Hepatocyte (in vitro differentiated cells): ENCODE results near the gene SLC8A1. TPM values are rescaled to one million over a fixed set of nuclear protein-coding genes. Genes with fewer than 3 reads are reported as not detected.

Experiments
- DNase-seq: peaks from one replicate; pipeline ENCODE4 v3.0.0-alpha.2; 2016; ENCODE audit warnings: low spot score
- H2AFZ ChIP-seq: fragments of 200-600 bp; sonication (generic); 2 replicates; pipeline ENCODE4 v1.6.0; 2016; ENCODE audit warnings: antibody characterized with exemption, mild to moderate bottlenecking
- H3K27ac ChIP-seq: fragments of 200-600 bp; sonication (generic); 2 replicates; pipeline ENCODE4 v1.5.1; 2016; ENCODE audit warnings: mild to moderate bottlenecking
- H3K27me3 ChIP-seq: fragments of 200-600 bp; sonication (generic); 2 replicates; pipeline ENCODE4 v1.6.1; 2016
- H3K36me3 ChIP-seq: fragments of 200-600 bp; sonication (generic); replicated peaks from 2 replicates; pipeline ENCODE4 v1.5.1; 2016; ENCODE audit warnings: low read depth; ENCODE audit not compliant: insufficient read depth
- H3K4me1 ChIP-seq: fragments of 200-600 bp; sonication (generic); 2 replicates; pipeline ENCODE4 v1.5.1; 2016; ENCODE audit warnings: mild to moderate bottlenecking, moderate library complexity; ENCODE audit not compliant: insufficient read depth
- H3K4me2 ChIP-seq: fragments of 200-600 bp; sonication (generic); 2 replicates; pipeline ENCODE4 v1.6.0; 2016
- H3K4me3 ChIP-seq: fragments of 200-600 bp; sonication (generic); 2 replicates; pipeline ENCODE4 v1.5.1; 2016; ENCODE audit warnings: mild to moderate bottlenecking
- H3K79me2 ChIP-seq: fragments of 200-600 bp; sonication (generic); 2 replicates; pipeline ENCODE4 v1.6.0; 2017; ENCODE audit warnings: mild to moderate bottlenecking
- H3K9me2 ChIP-seq: fragments of 200-600 bp; sonication (generic); replicated peaks from 2 replicates; pipeline ENCODE4 v1.6.0; 2017; ENCODE audit warnings: mild to moderate bottlenecking; ENCODE audit not compliant: insufficient read depth
- H3K9me3 ChIP-seq: fragments of 200-600 bp; sonication (generic); 2 replicates; pipeline ENCODE4 v1.5.1; 2016; ENCODE audit warnings: low read depth, mild to moderate bottlenecking
- H4K20me1 ChIP-seq: fragments of 200-600 bp; sonication (generic); 2 replicates; pipeline ENCODE4 v1.6.0; 2016; ENCODE audit warnings: mild to moderate bottlenecking; ENCODE audit not compliant: insufficient read depth, poor library complexity, severe bottlenecking
- EZH2 ChIP-seq: fragments of 200-600 bp; sonication (generic); IDR thresholded peaks from 2 replicates; pipeline ENCODE4 v1.6.1; 2016; ENCODE audit warnings: antibody characterized with exemption, mild to moderate bottlenecking, borderline replicate concordance
- EZH2phosphoT487 ChIP-seq: fragments of 200-600 bp; sonication (generic); IDR thresholded peaks from one replicate; pipeline ENCODE4 v1.6.1; 2018; ENCODE audit warnings: antibody characterized with exemption, mild to moderate bottlenecking, low read depth, moderate library complexity; ENCODE audit not compliant: unreplicated experiment, severe bottlenecking
- WGBS: methylation state at CpG from one replicate; pipeline ENCODE4 v1.1.6; 2016; ENCODE audit warnings: low lambda C conversion rate; ENCODE audit errors: missing lambda C conversion rate; 5-methylcytosine and 5-hydroxymethylcytosine counted together
- polyA plus RNA-seq: library from polyadenylated mRNA; unstranded; fragments of >200 nt; fragmentation: Nextera tagmentation; extraction: Ambion mirVana; gene quantifications from 2 replicates; pipeline ENCODE4 v1.2.1, GENCODE V29; 2016
- total RNA-seq: library from RNA; depleted of rRNA; stranded (reverse); fragments of >200 nt; gene quantifications from 2 replicates; pipeline ENCODE4 v1.2.3, GENCODE V29; 2014
- TF ChIP-seq, protein P1 (sequence below): fragments of 200-600 bp; sonication (generic); IDR thresholded peaks from 2 replicates; pipeline ENCODE4 v1.5.1; 2016; ENCODE audit warnings: antibody characterized with exemption, mild to moderate bottlenecking; ENCODE audit not compliant: poor library complexity

SLC8A1 gene
- total and polyA plus RNA-seq, 2 experiments from 2014 or later = 2.2 to 8.9 TPM

DNA sequence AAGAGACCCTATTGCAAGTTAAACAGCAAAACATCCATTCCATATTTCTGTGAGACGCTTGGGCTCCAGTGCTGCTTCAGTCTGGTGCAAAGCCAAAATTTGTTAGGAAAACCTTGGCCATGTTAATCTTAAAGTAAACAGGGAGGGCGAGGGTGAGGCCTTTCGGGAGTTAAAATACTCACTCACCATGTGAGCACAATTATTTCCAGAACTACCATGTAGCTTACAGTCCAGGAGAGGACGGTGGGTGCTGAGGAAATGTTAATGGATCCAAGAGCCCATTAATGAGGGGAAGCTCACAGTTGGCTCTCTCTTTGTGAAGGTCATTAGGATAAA is 286.4 kb downstream of the SLC8A1 start:
- no peak overlapping the region for H3K27ac ChIP-seq
- 57% methylated on average over 4 of the region's 4 CpGs for WGBS
- no peaks in the 10 kb centered on the region for H3K27me3 ChIP-seq
- TF ChIP-seq, protein P1, sequence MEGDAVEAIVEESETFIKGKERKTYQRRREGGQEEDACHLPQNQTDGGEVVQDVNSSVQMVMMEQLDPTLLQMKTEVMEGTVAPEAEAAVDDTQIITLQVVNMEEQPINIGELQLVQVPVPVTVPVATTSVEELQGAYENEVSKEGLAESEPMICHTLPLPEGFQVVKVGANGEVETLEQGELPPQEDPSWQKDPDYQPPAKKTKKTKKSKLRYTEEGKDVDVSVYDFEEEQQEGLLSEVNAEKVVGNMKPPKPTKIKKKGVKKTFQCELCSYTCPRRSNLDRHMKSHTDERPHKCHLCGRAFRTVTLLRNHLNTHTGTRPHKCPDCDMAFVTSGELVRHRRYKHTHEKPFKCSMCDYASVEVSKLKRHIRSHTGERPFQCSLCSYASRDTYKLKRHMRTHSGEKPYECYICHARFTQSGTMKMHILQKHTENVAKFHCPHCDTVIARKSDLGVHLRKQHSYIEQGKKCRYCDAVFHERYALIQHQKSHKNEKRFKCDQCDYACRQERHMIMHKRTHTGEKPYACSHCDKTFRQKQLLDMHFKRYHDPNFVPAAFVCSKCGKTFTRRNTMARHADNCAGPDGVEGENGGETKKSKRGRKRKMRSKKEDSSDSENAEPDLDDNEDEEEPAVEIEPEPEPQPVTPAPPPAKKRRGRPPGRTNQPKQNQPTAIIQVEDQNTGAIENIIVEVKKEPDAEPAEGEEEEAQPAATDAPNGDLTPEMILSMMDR = no peak
- TF ChIP-seq EZH2phosphoT487 (no peak), EZH2 (no peak)
- DNase-seq = no peak
- H3K36me3 ChIP-seq = no peaks in the 10 kb centered on the region
- H3K79me2 ChIP-seq = no peaks in the 10 kb centered on the region
- H3K9me3 ChIP-seq = no peaks in the 10 kb centered on the region
- H4K20me1 ChIP-seq = no peaks in the 10 kb centered on the region
- H3K4me2 ChIP-seq = no peak overlapping the region
- no peaks in the 10 kb centered on the region for H3K9me2 ChIP-seq
- no peak overlapping the region for H2AFZ ChIP-seq
- peaks cover 5% of the 10 kb centered on the region for H3K4me1 ChIP-seq
- no peak overlapping the region for H3K4me3 ChIP-seq

DNA sequence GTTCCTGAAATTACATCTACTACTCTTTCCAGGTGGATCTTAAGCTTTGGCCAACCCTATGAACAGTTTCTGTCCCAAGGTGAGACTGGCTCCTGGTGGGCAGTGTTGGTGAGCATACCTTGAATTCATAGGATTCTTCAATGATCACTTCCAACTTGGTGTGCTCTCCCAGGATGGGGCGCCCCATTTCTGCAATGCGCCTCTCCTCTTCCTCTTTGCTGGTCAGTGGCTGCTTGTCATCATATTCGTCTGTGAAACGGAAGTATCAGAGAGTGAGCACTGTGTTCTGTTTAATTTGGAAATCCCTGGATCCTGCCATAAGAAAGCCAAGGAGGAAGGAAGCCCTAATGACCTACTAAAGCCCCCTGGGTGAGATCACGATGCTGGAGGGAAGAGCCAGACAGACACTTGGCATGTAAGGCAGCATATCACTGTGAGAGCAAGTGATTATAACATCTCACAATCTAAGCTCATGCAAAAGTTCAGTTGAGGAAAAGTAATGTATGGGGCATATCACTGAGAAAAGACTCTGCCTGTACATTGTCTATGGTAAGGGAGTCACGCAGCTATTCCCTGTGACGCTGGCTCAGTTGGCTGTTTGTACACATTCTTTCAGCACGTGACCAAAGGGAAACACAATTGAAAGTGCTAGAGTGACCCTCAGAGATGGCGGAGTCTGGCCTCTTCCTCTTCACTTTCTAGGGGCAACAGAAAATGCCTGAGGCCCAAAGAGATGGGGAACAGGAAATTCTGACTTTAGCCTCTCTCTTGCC is 287.0 kb downstream of the SLC8A1 start:
- no peak for TF ChIP-seq EZH2
- TF ChIP-seq, protein P1 = no peak
- no peak for TF ChIP-seq EZH2phosphoT487
- 84% methylated on average over 9 of the region's 9 CpGs for WGBS
- Histone ChIP-seq H3K4me2 (no peak overlapping the region), H2AFZ (no peak overlapping the region), H4K20me1 (no peaks in the 10 kb centered on the region), H3K27me3 (no peaks in the 10 kb centered on the region), H3K4me1 (peaks cover 5% of the 10 kb centered on the region), H3K9me3 (no peaks in the 10 kb centered on the region), H3K36me3 (no peaks in the 10 kb centered on the region), H3K79me2 (no peaks in the 10 kb centered on the region), H3K27ac (no peak overlapping the region), H3K4me3 (no peak overlapping the region), H3K9me2 (no peaks in the 10 kb centered on the region)
- no peak for DNase-seq

DNA sequence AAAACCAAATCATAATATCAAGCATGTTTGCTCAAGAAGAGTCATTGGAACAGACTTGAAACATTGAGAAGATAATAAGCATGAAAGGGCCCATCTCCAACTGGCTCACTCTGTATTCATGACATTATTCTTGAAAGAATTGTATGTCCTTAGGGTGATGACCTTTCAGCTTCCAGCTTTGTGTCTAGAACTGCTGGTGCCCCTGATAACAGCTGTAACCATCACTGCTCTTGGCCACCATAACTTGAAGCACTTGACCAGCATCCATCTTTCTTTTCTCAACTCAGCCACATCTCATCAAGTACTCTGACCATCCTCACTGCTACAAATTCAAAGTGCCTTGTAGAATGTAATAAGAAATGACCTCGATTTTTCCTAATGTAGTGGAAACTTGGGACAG is 289.9 kb downstream of the SLC8A1 start:
- TF ChIP-seq, protein P1 = no peak
- no peak for TF ChIP-seq EZH2
- no peak for TF ChIP-seq EZH2phosphoT487
- no peak for DNase-seq
- 78% methylated on average over 1 of the region's 1 CpG for WGBS
- Histone ChIP-seq H2AFZ (no peak overlapping the region), H3K4me1 (no peaks in the 10 kb centered on the region), H3K4me2 (no peak overlapping the region), H3K27me3 (no peaks in the 10 kb centered on the region), H3K79me2 (no peaks in the 10 kb centered on the region), H3K36me3 (no peaks in the 10 kb centered on the region), H3K9me2 (no peaks in the 10 kb centered on the region), H3K4me3 (no peak overlapping the region), H3K27ac (no peak overlapping the region), H3K9me3 (no peaks in the 10 kb centered on the region), H4K20me1 (no peaks in the 10 kb centered on the region)
